K562 (cell line): Measurements from ENCODE around the gene SLC5A10. TPM values are rescaled to one million over a fixed set of nuclear protein-coding genes. Genes with fewer than 3 reads are reported as not detected.
A peak's percentile ranks its signal among the peaks of the same experiment; 100 is the strongest.

Experiments used
- CTBP1 ChIP-seq: fragments of 450-650 bp; IDR thresholded peaks from 2 replicates; pipeline ENCODE4 v1.6.1; 2016; ENCODE audit warnings: borderline replicate concordance
- DPF2 ChIP-seq: fragments of 450-650 bp; IDR thresholded peaks from 2 replicates; pipeline ENCODE4 v1.6.1; 2016
- GABPB1 ChIP-seq: sonication (generic); formaldehyde crosslinking; IDR thresholded peaks from 2 replicates; pipeline ENCODE4 v1.8.0; 2022; ENCODE audit warnings: mild to moderate bottlenecking, missing genetic modification reagents
- JUND ChIP-seq, 2 experiments: IDR thresholded peaks; 2 replicates in 1 of 2; 3 replicates in 1 of 2; pipeline ENCODE4 v1.6.1; 2011; ENCODE audit warnings: borderline replicate concordance in 2 of 2, low read depth in 2 of 2, low read length in 2 of 2, improper control_type of control experiment in 1 of 2, missing biosample characterization in 1 of 2, missing genetic modification characterization in 1 of 2, missing genetic modification reagents in 1 of 2
- KLF1 ChIP-seq: fragments of 450-650 bp; IDR thresholded peaks from 2 replicates; pipeline ENCODE4 v1.6.1; 2016; ENCODE audit warnings: missing genetic modification characterization, missing compliant biosample characterization
- MITF ChIP-seq: IDR thresholded peaks from 2 replicates; pipeline ENCODE4 v1.6.1; 2014; ENCODE audit warnings: antibody characterized with exemption
- RAD51 ChIP-seq: fragments of 450-650 bp; IDR thresholded peaks from 2 replicates; pipeline ENCODE4 v1.7.1; 2016; ENCODE audit warnings: low read depth, mild to moderate bottlenecking, borderline replicate concordance
- RBM34 ChIP-seq: fragments of 200-400 bp; formaldehyde crosslinking; IDR thresholded peaks from 2 replicates; pipeline ENCODE4 v1.6.1; 2018; ENCODE audit warnings: low read length, borderline replicate concordance; ENCODE audit not compliant: insufficient read depth
- REST ChIP-seq, 2 experiments: fragments of 450-650 bp; formaldehyde crosslinking in 1 of 2; IDR thresholded peaks; 2 replicates each; pipeline versions ENCODE4 v1.4.0 to v1.6.1; 2014 to 2020; ENCODE audit warnings: mild to moderate bottlenecking in 2 of 2, borderline replicate concordance in 1 of 2, low read depth in 1 of 2
- ZFX ChIP-seq: sonication (generic); formaldehyde crosslinking; IDR thresholded peaks from 2 replicates; pipeline ENCODE4 v1.8.0; 2022; ENCODE audit warnings: mild to moderate bottlenecking, missing genetic modification reagents, moderate library complexity
- polyA plus RNA-seq, 8 experiments: library from polyadenylated mRNA; depleted of rRNA in 4 of 8; stranded (reverse) in 5 of 8; unstranded in 3 of 8; fragments of >200 nt; fragmentation: Nextera tagmentation in 2 of 8; fragmentation: Illumina TruSeq in 1 of 8; extraction: Ambion mirVana in 2 of 8; extraction: Trizol in 1 of 8; gene quantifications; 2 replicates each; pipeline versions ENCODE4 v1.2.1 to v1.2.3, GENCODE V29; 2011 to 2014; ENCODE audit warnings: inconsistent platforms in 1 of 8, missing spikeins in 1 of 8
- total RNA-seq, 7 experiments: library from RNA; depleted of rRNA in 6 of 7; stranded (reverse); fragments of >200 nt in 6 of 7; fragmentation: Illumina TruSeq in 2 of 7; extraction: Trizol in 2 of 7; gene quantifications; 2 replicates each; pipeline versions ENCODE4 v1.2.1 to v1.2.3, GENCODE V29; 2011 to 2021; ENCODE audit warnings: low replicate concordance in 1 of 7
- TF ChIP-seq, protein P1 (sequence below), 2 experiments: IDR thresholded peaks; 2 replicates each; pipeline ENCODE4 v1.6.1; 2011; ENCODE audit warnings: borderline replicate concordance in 1 of 2, control low read depth in 1 of 2, low read depth in 1 of 2, low read length in 1 of 2, mild to moderate bottlenecking in 1 of 2, mixed read lengths in 1 of 2, moderate library complexity in 1 of 2; ENCODE audit not compliant: insufficient read depth in 1 of 2, insufficient read length in 1 of 2, poor library complexity in 1 of 2, severe bottlenecking in 1 of 2; ENCODE audit errors: extremely low read depth in 1 of 2
- TF ChIP-seq, protein P2 (sequence below), 2 experiments: fragments of 450-650 bp in 1 of 2; sonication (generic) in 1 of 2; formaldehyde crosslinking in 1 of 2; IDR thresholded peaks in 1 of 2; conservative IDR thresholded peaks in 1 of 2; 2 replicates each; pipeline versions ENCODE4 v1.6.1 to v1.8.1; 2016 to 2023; ENCODE audit warnings: mild to moderate bottlenecking in 2 of 2, moderate library complexity in 2 of 2, inconsistent platforms in 1 of 2, missing genetic modification reagents in 1 of 2

Gene SLC5A10
- total and polyA plus RNA-seq, 9 of the 15 experiments (the other 6 are each of a cell fraction or from before 2014, with no cell fraction given): 0.03 to 0.09 (median 0.03) TPM; not detected in 5

DNA sequence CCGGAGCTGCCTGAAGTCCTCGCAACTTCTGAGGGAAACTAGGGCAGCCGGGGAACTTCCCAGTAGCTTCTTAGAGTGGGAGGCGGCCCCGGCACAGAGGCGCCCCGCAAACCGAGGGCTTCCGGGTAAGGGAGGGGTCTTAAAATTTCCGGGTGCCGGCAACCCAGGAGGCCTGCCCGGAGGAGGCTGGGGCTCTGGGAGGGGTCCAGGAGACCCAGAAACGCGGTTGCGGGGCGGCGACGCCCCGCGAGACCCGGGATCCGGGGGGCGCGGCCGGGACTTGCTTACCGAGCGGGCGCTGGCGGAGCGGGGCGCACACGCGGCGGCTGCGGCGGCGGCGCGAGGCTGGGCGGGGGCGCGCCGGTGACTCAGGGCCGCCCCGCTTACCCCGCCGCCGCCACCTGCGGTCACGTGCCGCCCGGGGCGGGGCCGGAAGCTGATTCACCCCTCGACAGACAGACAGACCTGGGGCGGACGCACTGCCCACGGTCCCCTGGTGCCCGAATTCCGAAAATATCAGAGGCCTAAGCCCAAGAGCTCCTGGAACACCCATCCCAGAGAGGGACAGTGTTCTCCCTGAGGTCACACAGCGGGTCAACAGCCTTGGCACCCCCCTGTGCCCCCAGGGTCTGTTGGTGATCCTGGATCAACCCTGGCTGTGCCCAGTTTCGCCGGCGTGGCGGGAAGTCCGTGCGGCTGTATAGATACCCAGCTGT lies 52.6 kb downstream of the SLC5A10 start, which contains the start of gene FAM83G (continued):
- TF ChIP-seq RBM34: no peak
- peak; percentile 66 for TF ChIP-seq ZFX (CRISPR knock-in tag)
- TF ChIP-seq GABPB1 (CRISPR knock-in tag): peak; percentile 57; the same call in 1 of the 2 replicates
- TF ChIP-seq DPF2: peak; percentile 44; the same call in 1 of the 2 replicates
- TF ChIP-seq RAD51: peak; percentile 74; the same call in 1 of the 2 replicates
- TF ChIP-seq, protein P1, sequence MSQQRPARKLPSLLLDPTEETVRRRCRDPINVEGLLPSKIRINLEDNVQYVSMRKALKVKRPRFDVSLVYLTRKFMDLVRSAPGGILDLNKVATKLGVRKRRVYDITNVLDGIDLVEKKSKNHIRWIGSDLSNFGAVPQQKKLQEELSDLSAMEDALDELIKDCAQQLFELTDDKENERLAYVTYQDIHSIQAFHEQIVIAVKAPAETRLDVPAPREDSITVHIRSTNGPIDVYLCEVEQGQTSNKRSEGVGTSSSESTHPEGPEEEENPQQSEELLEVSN (IDR thresholded peaks at IDR 0.05; ENCODE audit: borderline replicate concordance in 1 of 2, extremely low read depth in 1 of 2, insufficient read depth in 1 of 2, insufficient read length in 1 of 2, low read depth in 1 of 2, low read length in 1 of 2, poor library complexity in 1 of 2, severe bottlenecking in 1 of 2): peak; percentile 45 to 88
- TF ChIP-seq REST (IDR thresholded peaks at IDR 0.05; ENCODE audit: borderline replicate concordance): peak; percentile 54
- no peak for TF ChIP-seq REST (CRISPR knock-in tag; IDR thresholded peaks at IDR 0.05; ENCODE audit: low read depth)
- TF ChIP-seq KLF1 (tag): 0 out of 2 replicates have a peak, but pooled peaks have one; percentile 65
- TF ChIP-seq CTBP1: peak; percentile 14; the same call in 1 of the 2 replicates
- TF ChIP-seq, protein P2, sequence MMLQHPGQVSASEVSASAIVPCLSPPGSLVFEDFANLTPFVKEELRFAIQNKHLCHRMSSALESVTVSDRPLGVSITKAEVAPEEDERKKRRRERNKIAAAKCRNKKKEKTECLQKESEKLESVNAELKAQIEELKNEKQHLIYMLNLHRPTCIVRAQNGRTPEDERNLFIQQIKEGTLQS (IDR thresholded peaks at IDR 0.05): peak; percentile 72
- TF ChIP-seq, protein P2 (CRISPR knock-in tag; conservative IDR thresholded peaks at IDR 0.05): no peak
- 0 out of 2 replicates have a peak, but pooled peaks have one; percentile 37 for TF ChIP-seq MITF
- TF ChIP-seq JUND (IDR thresholded peaks at IDR 0.05; ENCODE audit: borderline replicate concordance, low read depth, low read length): peak; percentile 90
- peak; percentile 81; the same call in 2 of the 3 replicates for TF ChIP-seq JUND (tag; IDR thresholded peaks at IDR 0.05; ENCODE audit: borderline replicate concordance, low read depth, low read length)
